Left kidney (tissue), 2 donors: Measurements from ENCODE around the gene CCKAR. TPM values are rescaled to one million over a fixed set of nuclear protein-coding genes. Genes with fewer than 3 reads are reported as not detected.
A peak's percentile ranks its signal among the peaks of the same experiment; 100 is the strongest.

ENCODE experiments used
- DNase-seq: peaks from one replicate; pipeline ENCODE4 v3.0.0-alpha.2; 2013
- polyA plus RNA-seq: library from polyadenylated mRNA; unstranded; fragments of 120-200 nt; gene quantifications from one replicate; pipeline ENCODE4 v1.2.1, GENCODE V29; 2013; ENCODE audit not compliant: insufficient read length

The CCKAR gene
- polyA plus RNA-seq, 1 donor, result 0.10 TPM

GRCh38 chr4:26459756-26460530 is 30.3 kb downstream of the CCKAR start:
- no peak for DNase-seq

- DNase-seq, result peak; percentile 37
Measured at GRCh38 chr4:26459054-26459755, 31.1 kb downstream of the CCKAR start.

DNA sequence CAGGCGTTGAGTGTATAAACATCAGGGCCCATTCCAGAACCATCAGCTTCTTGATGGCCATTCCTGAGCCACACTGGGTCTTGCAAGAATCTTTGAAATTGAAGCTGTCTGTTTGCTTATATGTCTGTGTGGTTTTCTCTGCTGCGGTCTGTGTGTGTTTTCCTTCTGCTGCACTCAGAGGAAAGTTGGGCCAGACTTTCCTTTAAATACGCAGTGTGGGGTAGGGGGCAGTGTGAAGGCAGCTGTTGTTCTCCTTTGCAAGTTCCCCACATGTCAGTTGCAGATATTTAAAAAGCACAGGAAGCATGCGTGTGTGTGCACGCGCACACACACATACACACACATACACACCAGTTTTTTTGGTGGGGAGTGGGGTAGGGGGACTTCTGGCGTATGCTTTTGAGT is 32.1 kb downstream of the CCKAR start:
- DNase-seq, result no peak

DNA sequence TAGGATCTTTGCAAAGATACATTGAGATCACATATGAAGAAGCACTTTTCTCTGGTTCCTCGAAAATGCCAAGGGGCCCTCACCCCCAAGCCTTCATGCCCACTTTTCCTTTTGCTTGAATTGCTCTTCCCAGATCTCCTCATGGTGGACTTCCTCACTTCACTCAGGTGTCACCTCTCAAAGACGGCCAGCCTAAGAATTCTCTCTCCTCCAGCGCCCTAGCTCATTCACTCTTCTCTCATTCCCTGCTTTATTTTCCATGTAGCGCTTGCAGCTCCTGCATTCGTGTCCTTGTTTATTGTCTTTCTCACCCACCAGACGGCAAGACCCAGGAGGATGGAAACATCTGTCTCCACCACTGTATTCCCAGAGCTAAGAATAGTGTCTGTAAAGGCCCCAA is 32.9 kb downstream of the CCKAR start:
- no peak for DNase-seq

GRCh38 chr4:26455571-26455970 is 34.7 kb downstream of the CCKAR start:
- DNase-seq, result no peak

DNA sequence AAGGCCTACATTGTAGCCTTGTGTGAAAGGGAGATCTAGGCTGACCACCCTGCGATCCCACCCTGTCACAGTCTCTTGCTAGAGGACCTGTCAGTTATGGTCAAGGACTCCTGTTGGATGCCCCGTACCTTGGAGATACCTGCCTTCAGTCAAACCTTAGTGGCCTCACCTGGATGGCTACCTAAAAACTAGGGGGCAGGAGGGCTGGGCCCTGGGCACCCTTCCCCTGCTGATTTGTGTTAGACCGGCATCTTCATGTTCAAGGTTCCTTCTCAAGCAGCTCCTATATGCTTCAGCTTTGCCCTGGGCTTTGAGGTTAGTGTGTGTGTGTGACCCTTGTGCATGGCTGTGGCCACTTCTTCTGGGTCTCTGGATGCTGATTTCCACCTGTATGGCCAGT is 35.3 kb downstream of the CCKAR start:
- no peak for DNase-seq

- DNase-seq, result no peak
Measured at GRCh38 chr4:26452565-26453531, 37.4 kb downstream of the CCKAR start.

DNA sequence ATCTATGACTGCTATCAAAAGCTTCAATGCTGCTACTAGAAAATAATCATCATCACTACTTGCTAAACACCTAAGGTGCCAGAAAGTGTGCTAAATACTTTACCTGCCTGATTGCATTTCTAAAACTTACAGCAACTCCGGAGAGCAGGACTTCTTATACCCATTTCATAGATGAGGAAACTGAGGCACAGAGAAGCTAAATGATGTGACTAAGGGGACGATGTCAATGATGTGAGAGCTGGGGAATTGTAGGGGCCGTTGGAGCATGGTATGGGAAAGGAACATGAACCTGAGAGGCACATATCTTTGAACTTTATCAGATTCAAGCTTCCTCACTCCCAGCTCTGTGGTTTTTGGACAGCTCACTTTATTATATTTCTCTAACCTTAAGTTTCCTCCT is 38.7 kb downstream of the CCKAR start:
- no peak for DNase-seq

GRCh38 chr4:26450418-26450817 is 39.9 kb downstream of the CCKAR start:
- DNase-seq, result no peak

DNA sequence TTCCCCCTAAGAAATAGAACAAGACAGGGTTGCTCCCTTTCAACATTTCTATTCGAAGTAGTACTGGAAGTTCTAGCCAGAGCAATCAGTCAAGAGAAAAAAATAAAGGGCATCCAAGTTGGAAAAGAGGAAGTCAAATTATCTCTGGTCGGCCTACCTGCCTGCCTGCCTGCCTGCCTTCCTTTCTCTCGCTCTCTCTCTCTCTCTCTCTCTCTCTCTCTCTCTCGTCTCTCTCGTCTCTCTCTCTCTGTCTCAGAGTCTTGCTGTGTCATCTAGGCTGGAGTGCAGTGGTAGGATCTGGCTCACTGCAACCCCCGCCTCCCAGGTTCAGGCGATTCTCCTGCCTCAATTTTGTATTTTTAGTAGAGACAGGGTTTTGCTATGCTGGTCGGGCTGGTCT is 42.9 kb downstream of the CCKAR start:
- no peak for DNase-seq

- DNase-seq, result no peak
Measured at GRCh38 chr4:26441771-26442170, 48.5 kb downstream of the CCKAR start.

GRCh38 chr4:26441102-26441501 is 49.2 kb downstream of the CCKAR start:
- DNase-seq, result no peak

DNA sequence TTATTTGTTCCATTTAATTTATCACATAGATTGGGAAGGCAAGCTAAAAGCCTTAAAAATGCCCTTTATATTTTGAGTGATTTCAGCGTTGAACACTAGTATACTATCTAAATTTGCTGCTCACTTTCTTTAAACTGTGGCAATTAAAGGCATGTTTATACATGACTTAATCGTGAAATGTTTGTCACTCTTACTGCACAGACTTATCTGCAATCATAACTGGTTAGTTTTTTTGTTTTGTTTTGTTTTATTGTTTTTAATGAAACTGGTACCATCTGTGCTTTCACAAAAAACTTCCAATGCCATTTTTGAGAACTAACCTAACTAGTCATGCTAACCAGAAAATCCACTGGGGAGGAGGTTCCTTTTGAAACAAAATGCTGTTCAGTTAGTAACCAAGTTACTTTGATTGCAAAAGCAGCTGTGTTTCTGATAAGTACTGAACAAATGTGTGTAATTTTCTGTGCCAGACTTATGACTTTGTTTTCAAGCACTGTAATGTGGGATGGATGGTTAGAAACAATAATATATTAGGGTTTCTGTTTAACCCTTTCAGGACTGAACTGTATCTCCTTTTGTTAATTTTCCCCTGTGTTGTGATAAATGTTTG is 56.1 kb downstream of the CCKAR start:
- DNase-seq, result no peak

- DNase-seq, result no peak
Measured at GRCh38 chr4:26433556-26433955, 56.7 kb downstream of the CCKAR start.

DNA sequence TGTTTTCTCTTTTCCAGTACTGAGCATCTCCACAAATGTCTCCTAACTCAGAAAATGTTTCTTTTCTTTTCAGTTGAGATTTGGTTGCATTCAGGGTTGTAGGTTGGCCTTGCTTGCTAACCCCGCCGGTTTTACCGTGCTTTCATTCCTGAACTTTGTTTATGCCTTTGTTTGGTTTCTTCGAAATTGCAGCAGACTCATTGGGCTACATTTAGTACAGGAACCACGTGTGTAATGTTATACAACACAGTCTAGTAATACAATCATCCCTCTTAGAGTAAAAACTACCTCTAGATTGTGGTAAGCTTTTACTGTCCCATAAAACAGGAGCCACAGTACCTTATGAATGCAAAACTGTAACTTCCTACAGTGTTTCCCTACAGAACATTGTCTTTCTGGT is 57.9 kb downstream of the CCKAR start:
- no peak for DNase-seq

DNA sequence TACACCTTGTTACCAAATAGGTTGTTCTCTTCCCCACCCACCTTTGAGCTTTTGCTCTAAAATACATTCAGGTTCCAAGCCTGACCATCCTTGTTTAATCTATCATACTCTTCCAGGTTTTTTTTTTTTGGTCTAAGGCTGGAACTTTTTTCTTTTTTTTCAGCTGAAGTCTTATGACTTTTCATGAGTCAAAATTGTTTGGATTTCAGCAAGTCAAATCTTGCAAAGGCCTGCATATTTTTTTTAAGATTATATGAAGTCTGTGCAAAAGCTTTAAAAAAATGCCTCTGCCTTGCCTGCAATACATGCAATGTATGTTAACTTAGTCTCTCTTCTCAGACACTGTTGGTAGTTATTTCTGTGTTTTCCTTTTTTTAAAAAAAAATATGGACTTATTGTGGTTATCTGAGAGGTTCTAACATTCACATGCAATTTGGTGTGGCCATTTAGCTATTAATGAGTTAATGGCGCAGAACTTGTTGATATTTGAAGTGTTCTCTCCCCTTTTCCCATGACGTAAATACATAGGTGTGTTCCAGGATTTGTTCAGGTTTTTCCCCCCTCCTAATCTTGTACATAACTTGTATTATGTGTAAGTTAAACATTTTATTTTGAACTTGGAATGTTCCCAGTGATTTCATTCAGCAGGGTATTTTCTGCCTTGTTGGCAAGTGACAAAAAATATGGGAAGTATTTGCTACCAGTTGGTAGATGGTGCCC is 58.7 kb downstream of the CCKAR start:
- DNase-seq, result no peak

Other genes starting within 250 kb of the CCKAR start
- gene RBPJ, start 169.5 kb downstream of the CCKAR start, polyA plus RNA-seq, result 89.3 TPM
- 23.1 TPM for gene TBC1D19, start 93.6 kb upstream of the CCKAR start, polyA plus RNA-seq